Measurements from ENCODE around the gene RCCD1.

Gene RCCD1

GRCh38 chr15:91001209-91001608 is 46.5 kb downstream of the RCCD1 start:
- DNase-seq (ENCODE audit: low read depth in 1 of 2, low spot score in 1 of 2): no peak

- no peak for DNase-seq (ENCODE audit: low read depth in 1 of 2, low spot score in 1 of 2)
Measured at GRCh38 chr15:91007266-91007665, 52.6 kb downstream of the RCCD1 start.
